ENCODE data around the gene NNMT. TPM values are rescaled to one million over a fixed set of nuclear protein-coding genes. Genes with fewer than 3 reads are reported as not detected.

Gene NNMT
- total RNA-seq, 1 donor from 2014 or later, result 0.54 TPM

DNA sequence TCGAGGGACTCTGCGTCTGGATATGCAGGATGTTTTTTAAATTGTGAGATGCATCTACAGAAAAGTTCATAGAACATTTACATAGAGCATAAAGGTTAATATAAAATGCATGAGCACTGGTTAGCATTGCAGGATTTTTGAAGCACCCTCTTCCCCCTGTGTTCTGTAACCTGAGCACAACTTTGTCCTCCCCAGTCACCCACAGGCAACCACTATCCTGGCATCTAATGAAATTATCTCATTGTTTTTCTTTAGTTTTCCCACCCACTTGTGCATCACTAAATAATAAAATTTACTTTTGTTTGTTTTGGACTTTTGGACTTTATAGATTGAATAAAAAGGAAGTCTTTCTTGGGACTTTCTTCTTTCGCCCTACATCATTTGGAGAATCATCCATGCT, 10.0 kb upstream of the NNMT start:
- no peak overlapping the region for H3K4me3 Mint-ChIP-seq
- H3K36me3 Mint-ChIP-seq, result no peaks in the 10 kb centered on the region
- H3K9me3 Mint-ChIP-seq, result peaks cover 12% of the 10 kb centered on the region
- no peaks in the 10 kb centered on the region for H3K27me3 Mint-ChIP-seq (ENCODE audit: low read depth)
- no peak overlapping the region for H3K27ac Mint-ChIP-seq
- H3K4me1 Mint-ChIP-seq, result peaks cover 35% of the 10 kb centered on the region
- TF ChIP-seq, protein P1, sequence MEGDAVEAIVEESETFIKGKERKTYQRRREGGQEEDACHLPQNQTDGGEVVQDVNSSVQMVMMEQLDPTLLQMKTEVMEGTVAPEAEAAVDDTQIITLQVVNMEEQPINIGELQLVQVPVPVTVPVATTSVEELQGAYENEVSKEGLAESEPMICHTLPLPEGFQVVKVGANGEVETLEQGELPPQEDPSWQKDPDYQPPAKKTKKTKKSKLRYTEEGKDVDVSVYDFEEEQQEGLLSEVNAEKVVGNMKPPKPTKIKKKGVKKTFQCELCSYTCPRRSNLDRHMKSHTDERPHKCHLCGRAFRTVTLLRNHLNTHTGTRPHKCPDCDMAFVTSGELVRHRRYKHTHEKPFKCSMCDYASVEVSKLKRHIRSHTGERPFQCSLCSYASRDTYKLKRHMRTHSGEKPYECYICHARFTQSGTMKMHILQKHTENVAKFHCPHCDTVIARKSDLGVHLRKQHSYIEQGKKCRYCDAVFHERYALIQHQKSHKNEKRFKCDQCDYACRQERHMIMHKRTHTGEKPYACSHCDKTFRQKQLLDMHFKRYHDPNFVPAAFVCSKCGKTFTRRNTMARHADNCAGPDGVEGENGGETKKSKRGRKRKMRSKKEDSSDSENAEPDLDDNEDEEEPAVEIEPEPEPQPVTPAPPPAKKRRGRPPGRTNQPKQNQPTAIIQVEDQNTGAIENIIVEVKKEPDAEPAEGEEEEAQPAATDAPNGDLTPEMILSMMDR (IDR thresholded peaks at IDR 0.05; ENCODE audit: unreplicated experiment), result no peak
- no peak for DNase-seq (ENCODE audit: low spot score in 2 of 2, unreplicated experiment in 2 of 2)

DNA sequence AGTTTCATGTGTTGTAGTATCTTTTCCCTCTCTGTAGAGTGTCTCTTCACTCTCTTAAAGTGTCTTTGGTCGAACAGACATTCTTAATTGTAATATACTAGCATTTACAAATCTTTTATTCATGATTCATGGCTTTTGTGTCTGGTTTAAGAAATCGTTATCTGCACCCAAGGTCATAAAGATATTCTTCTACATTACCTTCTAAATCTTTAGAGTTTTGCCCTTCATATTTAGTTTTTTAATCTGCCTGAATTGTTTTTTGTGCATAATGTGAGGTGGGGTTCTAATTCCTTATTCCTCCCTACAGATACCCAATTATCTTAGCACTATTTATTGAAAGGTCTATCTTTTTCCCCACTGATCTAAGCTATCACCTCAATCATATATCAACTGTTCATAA, 9.0 kb upstream of the NNMT start:
- DNase-seq (ENCODE audit: low spot score in 2 of 2, unreplicated experiment in 2 of 2), result no peak
- H3K27ac Mint-ChIP-seq, result no peak overlapping the region
- TF ChIP-seq, protein P1 (IDR thresholded peaks at IDR 0.05; ENCODE audit: unreplicated experiment), result no peak
- H3K36me3 Mint-ChIP-seq, result no peaks in the 10 kb centered on the region
- no peak overlapping the region for H3K4me3 Mint-ChIP-seq
- H3K4me1 Mint-ChIP-seq, result peaks cover 31% of the 10 kb centered on the region
- H3K27me3 Mint-ChIP-seq (ENCODE audit: low read depth), result no peaks in the 10 kb centered on the region
- peaks cover 14% of the 10 kb centered on the region for H3K9me3 Mint-ChIP-seq

- Mint-ChIP-seq H3K9me3 (peaks cover 14% of the 10 kb centered on the region), H3K4me1 (peaks cover 32% of the 10 kb centered on the region), H3K27ac (no peak overlapping the region), H3K36me3 (no peaks in the 10 kb centered on the region), H3K4me3 (no peak overlapping the region), H3K27me3 (ENCODE audit: low read depth) (no peaks in the 10 kb centered on the region)
- DNase-seq (ENCODE audit: low spot score in 2 of 2, unreplicated experiment in 2 of 2), result no peak
- TF ChIP-seq, protein P1 (IDR thresholded peaks at IDR 0.05; ENCODE audit: unreplicated experiment), result no peak
These were observed 8.1 kb upstream of the NNMT start for GRCh38 chr11:114288136-114288535.

DNA sequence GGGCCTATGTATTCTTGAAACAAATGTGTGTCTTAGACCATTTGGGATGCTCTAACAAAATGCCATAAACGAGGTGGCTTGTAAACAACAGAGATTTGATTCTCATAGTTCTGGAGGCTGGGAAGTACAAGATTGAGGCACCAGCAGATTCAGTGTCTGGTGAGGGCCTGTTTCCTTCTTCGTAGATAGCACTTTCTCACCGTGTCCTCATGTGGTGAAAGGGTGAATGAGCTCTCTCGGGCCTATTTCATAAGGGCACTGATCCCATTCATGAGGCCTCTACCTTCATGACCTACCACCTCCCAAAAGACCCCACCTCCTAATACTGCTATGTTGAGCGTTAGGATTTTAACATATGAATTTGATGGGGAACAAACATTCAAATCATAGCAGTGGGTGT, 6.4 kb upstream of the NNMT start:
- H3K36me3 Mint-ChIP-seq, result no peaks in the 10 kb centered on the region
- TF ChIP-seq, protein P1 (IDR thresholded peaks at IDR 0.05; ENCODE audit: unreplicated experiment), result no peak
- H3K4me1 Mint-ChIP-seq, result peaks cover 40% of the 10 kb centered on the region
- H3K27ac Mint-ChIP-seq, result no peak overlapping the region
- H3K9me3 Mint-ChIP-seq, result peaks cover 19% of the 10 kb centered on the region
- H3K4me3 Mint-ChIP-seq, result no peak overlapping the region
- H3K27me3 Mint-ChIP-seq (ENCODE audit: low read depth), result no peaks in the 10 kb centered on the region
- DNase-seq (ENCODE audit: low spot score in 2 of 2, unreplicated experiment in 2 of 2), result no peak

DNA sequence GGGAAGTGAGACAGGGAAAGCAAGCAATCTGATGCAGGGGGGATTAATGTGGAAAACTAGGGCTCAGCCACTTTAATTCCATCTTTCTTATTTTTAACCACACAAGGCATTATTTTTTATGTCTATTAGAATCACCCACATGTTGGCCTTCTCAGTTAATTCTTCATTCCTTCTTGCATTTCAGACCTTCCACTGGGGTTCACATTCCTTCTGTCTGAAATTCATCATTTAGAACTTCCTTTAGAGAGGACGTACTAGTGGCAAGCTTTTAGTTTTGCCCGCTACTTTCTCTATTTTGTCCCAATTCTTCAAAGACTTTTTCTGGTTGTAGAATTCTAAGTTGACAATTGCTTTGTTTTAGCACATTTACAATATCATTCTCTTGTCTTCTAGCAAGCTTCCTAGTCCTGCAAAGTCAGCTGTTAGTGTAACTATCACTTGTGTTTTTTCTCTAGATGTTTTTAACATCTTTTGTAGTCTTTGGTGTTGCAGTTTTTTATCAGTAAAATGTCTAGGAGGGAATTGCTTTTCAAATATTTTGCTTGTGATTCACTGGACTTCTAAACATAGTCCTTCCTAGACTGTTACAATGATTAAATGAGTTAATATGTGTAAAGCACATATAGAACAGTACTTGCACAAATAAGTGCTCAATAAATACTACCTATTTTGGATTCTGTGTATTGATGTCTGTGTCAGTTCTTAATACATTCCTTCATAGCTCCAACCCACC, 5.5 kb upstream of the NNMT start:
- DNase-seq (ENCODE audit: low spot score in 2 of 2, unreplicated experiment in 2 of 2), result no peak
- Mint-ChIP-seq H3K36me3 (no peaks in the 10 kb centered on the region), H3K27ac (no peak overlapping the region), H3K27me3 (ENCODE audit: low read depth) (no peaks in the 10 kb centered on the region), H3K4me1 (peaks cover 45% of the 10 kb centered on the region), H3K4me3 (no peak overlapping the region), H3K9me3 (peaks cover 19% of the 10 kb centered on the region)
- TF ChIP-seq, protein P1 (IDR thresholded peaks at IDR 0.05; ENCODE audit: unreplicated experiment), result no peak
